Measurements from ENCODE around the gene ROCK1. TPM values are rescaled to one million over a fixed set of nuclear protein-coding genes. Genes with fewer than 3 reads are reported as not detected.

ROCK1 gene
- total RNA-seq, 2 donors from 2014 or later: 27.7 to 43.1 TPM

DNA sequence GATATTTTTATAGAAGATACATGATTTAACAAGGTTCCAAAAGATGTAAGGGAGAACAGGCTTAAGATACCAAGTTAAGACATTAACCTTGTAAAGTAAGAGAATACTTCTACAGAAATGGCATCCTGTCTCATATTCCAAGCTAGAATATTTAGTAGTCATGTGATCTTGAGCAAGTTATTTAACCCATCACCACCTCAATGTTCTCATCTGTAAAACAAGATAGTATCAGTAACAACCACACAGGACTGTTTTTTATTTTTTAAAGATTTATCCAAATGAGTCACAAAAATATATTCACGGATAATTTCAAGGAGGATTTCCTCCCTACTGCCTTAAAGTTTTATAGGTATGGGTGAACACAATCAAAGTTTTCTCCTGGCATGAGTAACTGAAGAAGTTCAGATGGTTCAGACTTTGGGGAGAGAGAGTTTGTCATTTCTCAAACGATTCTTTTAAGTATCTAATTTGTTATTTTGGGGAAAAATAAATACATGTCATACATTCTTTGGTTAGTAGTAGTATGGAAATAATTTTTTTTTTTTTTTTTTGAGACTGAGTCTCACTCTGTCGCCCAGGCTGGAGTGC, 25.9 kb downstream of the ROCK1 start:
- WGBS, 2 donors: 80 to 90% methylated on average over 3 of the region's 3 CpGs
- DNase-seq (no peak), ATAC-seq (no peak)
- TF ChIP-seq, protein P1, sequence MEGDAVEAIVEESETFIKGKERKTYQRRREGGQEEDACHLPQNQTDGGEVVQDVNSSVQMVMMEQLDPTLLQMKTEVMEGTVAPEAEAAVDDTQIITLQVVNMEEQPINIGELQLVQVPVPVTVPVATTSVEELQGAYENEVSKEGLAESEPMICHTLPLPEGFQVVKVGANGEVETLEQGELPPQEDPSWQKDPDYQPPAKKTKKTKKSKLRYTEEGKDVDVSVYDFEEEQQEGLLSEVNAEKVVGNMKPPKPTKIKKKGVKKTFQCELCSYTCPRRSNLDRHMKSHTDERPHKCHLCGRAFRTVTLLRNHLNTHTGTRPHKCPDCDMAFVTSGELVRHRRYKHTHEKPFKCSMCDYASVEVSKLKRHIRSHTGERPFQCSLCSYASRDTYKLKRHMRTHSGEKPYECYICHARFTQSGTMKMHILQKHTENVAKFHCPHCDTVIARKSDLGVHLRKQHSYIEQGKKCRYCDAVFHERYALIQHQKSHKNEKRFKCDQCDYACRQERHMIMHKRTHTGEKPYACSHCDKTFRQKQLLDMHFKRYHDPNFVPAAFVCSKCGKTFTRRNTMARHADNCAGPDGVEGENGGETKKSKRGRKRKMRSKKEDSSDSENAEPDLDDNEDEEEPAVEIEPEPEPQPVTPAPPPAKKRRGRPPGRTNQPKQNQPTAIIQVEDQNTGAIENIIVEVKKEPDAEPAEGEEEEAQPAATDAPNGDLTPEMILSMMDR (IDR thresholded peaks at IDR 0.05): no peak
- no peak for TF ChIP-seq POLR2A (IDR thresholded peaks at IDR 0.05)
- Histone ChIP-seq H3K9me3 (peaks cover 0 to 5% (median 0%) of the 10 kb centered on the region in 3 donors), H3K4me1 (no peaks in the 10 kb centered on the region), H3K27ac (no peak overlapping the region), H3K36me3 (replicated peaks in 1 of 2; ENCODE audit: insufficient read depth in 1 of 2, low read depth in 2 of 2) (no peaks in the 10 kb centered on the region), H3K27me3 (no peaks in the 10 kb centered on the region), H3K4me3 (no peak overlapping the region)
- intact Hi-C loops (cut with DNase I): no loop called here

- no peaks in the 10 kb centered on the region for H3K27me3 ChIP-seq
- ATAC-seq (no peak), DNase-seq (no peak)
- H3K4me3 ChIP-seq: no peak overlapping the region
- 93 to 97% methylated on average over 3 of the region's 3 CpGs for WGBS, 2 donors
- intact Hi-C loops (cut with DNase I): no loop called here
- H3K9me3 ChIP-seq: peaks cover 0 to 5% (median 0%) of the 10 kb centered on the region in 3 donors
- no peaks in the 10 kb centered on the region for H3K4me1 ChIP-seq
- H3K27ac ChIP-seq: no peak overlapping the region
- no peaks in the 10 kb centered on the region for H3K36me3 ChIP-seq (replicated peaks in 1 of 2; ENCODE audit: insufficient read depth in 1 of 2, low read depth in 2 of 2)
- TF ChIP-seq, protein P1 (IDR thresholded peaks at IDR 0.05): no peak
- TF ChIP-seq POLR2A (IDR thresholded peaks at IDR 0.05): no peak
Observed at GRCh38 chr18:21084511-21085078, 27.0 kb downstream of the ROCK1 start.

GRCh38 chr18:21083017-21083416, 28.6 kb downstream of the ROCK1 start:
- ATAC-seq: no peak
- TF ChIP-seq POLR2A (IDR thresholded peaks at IDR 0.05): no peak
- TF ChIP-seq, protein P1 (IDR thresholded peaks at IDR 0.05): no peak

GRCh38 chr18:21081426-21081825, 30.2 kb downstream of the ROCK1 start:
- intact Hi-C loops (cut with DNase I): no loop called here
- Histone ChIP-seq H3K4me1 (peaks cover 24% of the 10 kb centered on the region), H3K27ac (no peak overlapping the region), H3K9me3 (peaks cover 0 to 5% (median 0%) of the 10 kb centered on the region in 3 donors), H3K4me3 (no peak overlapping the region), H3K27me3 (no peaks in the 10 kb centered on the region), H3K36me3 (replicated peaks in 1 of 2; ENCODE audit: insufficient read depth in 1 of 2, low read depth in 2 of 2) (no peaks in the 10 kb centered on the region)
- DNase-seq: no peak
- TF ChIP-seq, protein P1 (IDR thresholded peaks at IDR 0.05): no peak
- TF ChIP-seq POLR2A (IDR thresholded peaks at IDR 0.05): no peak
- WGBS, 2 donors: 91 to 92% methylated on average over 1 of the region's 1 CpG
- no peak for ATAC-seq

More at GRCh38 chr18:21083017-21083416, 28.6 kb downstream of the ROCK1 start:
- Histone ChIP-seq H3K27ac (no peak overlapping the region), H3K4me3 (no peak overlapping the region), H3K27me3 (no peaks in the 10 kb centered on the region), H3K36me3 (replicated peaks in 1 of 2; ENCODE audit: insufficient read depth in 1 of 2, low read depth in 2 of 2) (no peaks in the 10 kb centered on the region), H3K4me1 (peaks cover 14% of the 10 kb centered on the region), H3K9me3 (peaks cover 0 to 5% (median 0%) of the 10 kb centered on the region in 3 donors)
- intact Hi-C loops (cut with DNase I): no loop called here
- no peak for DNase-seq

DNA sequence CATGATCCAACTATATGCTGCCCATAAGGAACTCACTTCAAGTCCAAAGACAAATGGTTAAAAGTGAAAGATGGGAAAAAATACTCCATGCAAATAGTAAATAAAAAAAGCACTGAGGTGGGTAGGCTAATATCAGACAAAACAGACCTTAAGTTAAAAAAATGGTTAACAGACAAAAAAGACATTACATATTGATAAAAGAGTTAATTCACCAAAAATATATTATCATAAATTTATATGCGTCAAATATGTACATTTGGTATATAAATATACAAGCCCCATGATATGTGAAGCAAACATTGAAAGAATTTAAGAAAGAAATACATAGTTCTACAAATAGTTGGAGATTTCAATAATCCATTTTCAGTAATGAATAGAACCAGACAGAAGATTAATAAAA, 31.0 kb downstream of the ROCK1 start:
- DNase-seq: no peak
- no peaks in the 10 kb centered on the region for H3K27me3 ChIP-seq
- 91 to 97% methylated on average over 1 of the region's 1 CpG for WGBS, 2 donors
- no peak for ATAC-seq
- intact Hi-C loops (cut with DNase I): no loop called here
- no peaks in the 10 kb centered on the region for H3K36me3 ChIP-seq (replicated peaks in 1 of 2; ENCODE audit: insufficient read depth in 1 of 2, low read depth in 2 of 2)
- H3K27ac ChIP-seq: no peak overlapping the region
- no peak overlapping the region for H3K4me3 ChIP-seq
- peaks cover 26% of the 10 kb centered on the region for H3K4me1 ChIP-seq
- TF ChIP-seq, protein P1 (IDR thresholded peaks at IDR 0.05): no peak
- no peak for TF ChIP-seq POLR2A (IDR thresholded peaks at IDR 0.05)
- peaks cover 0 to 5% (median 0%) of the 10 kb centered on the region in 3 donors for H3K9me3 ChIP-seq

Measured in body of pancreas (tissue), 4 donors.